SK-N-SH treated with all-trans-retinoic acid at 6 μM for 48 hours (cell line): ENCODE measurements around the gene CEP78.

Experiments used
- CSDC2 ChIP-seq: fragments of 250-450 bp; sonication (Bioruptor Pico); IDR thresholded peaks from 2 replicates; pipeline ENCODE4 v1.5.0; 2020; ENCODE audit warnings: mild to moderate bottlenecking, moderate library complexity
- TF ChIP-seq, protein P1 (sequence below): fragments of 250-450 bp; sonication (Bioruptor Pico); IDR thresholded peaks from 2 replicates; pipeline ENCODE4 v1.5.1; 2020; ENCODE audit warnings: low read depth, mild to moderate bottlenecking, moderate library complexity

DNA sequence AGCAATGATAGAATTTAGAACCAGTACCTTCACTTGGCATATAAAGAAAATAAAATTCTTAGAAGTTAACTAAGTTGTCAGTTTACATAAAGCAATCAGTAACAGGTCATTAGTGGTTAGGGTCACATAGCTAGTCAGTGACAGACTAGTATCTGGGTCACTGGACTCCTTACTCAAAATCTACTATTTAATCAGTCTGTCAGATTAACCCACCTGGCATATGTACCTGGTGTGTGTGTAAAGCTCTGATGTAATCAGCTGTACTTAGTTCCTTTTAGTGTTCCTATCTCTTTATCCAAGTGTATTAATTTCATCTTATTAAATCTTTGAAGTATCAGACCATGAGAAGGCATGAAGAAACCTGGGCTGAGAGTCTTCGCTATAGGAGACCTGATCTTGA lies 7.3 kb downstream of the CEP78 start:
- no peak for TF ChIP-seq CSDC2 (CRISPR knock-in tag)
- TF ChIP-seq, protein P1, sequence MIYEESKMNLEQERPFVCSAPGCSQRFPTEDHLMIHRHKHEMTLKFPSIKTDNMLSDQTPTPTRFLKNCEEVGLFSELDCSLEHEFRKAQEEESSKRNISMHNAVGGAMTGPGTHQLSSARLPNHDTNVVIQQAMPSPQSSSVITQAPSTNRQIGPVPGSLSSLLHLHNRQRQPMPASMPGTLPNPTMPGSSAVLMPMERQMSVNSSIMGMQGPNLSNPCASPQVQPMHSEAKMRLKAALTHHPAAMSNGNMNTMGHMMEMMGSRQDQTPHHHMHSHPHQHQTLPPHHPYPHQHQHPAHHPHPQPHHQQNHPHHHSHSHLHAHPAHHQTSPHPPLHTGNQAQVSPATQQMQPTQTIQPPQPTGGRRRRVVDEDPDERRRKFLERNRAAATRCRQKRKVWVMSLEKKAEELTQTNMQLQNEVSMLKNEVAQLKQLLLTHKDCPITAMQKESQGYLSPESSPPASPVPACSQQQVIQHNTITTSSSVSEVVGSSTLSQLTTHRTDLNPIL (CRISPR knock-in tag), result no peak
